ENCODE measurements around the gene NXNL1. TPM values are rescaled to one million over a fixed set of nuclear protein-coding genes. Genes with fewer than 3 reads are reported as not detected.

NXNL1 gene
- total and polyA plus RNA-seq, 8 donors: 0.28 TPM; not detected in 7

GRCh38 chr19:17435218-17435617 is 25.5 kb downstream of the NXNL1 start:
- no peak for TF ChIP-seq CTCF (IDR thresholded peaks at IDR 0.05)
- H3K27ac ChIP-seq: no peak overlapping the region
- intact Hi-C loops (cut with DNase I): no loop called here
- H3K4me3 ChIP-seq: no peak overlapping the region
- DNase-seq: peak in 1 of 4 donors; percentile 39
- no peak for ATAC-seq
- no peaks in the 10 kb centered on the region for H3K27me3 ChIP-seq
- no peaks in the 10 kb centered on the region for H3K36me3 ChIP-seq
- no peaks in the 10 kb centered on the region for H3K4me1 ChIP-seq
- H3K9me3 ChIP-seq: no peaks in the 10 kb centered on the region

DNA sequence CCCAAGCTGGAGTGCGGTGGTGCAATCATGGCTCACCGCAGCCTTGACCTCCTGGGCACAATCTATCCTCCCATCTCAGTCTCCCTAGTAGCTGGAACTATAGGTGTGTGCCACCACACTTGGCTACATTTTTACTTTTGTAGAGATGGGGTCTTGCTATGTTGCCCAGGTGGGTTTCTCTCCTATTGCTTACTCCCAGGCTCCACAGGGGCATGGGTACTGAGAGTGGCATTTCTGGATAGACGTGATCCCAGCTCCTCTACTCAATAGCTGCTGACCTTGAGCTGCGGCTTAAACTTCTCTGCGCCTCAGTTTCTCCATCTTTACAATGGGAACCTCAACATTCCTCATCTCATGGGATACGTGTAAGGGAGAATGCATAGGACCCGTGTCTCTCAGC is 29.3 kb downstream of the NXNL1 start:
- no peaks in the 10 kb centered on the region for H3K9me3 ChIP-seq
- no peaks in the 10 kb centered on the region for H3K4me1 ChIP-seq
- TF ChIP-seq CTCF (IDR thresholded peaks at IDR 0.05): no peak
- no peak overlapping the region for H3K4me3 ChIP-seq
- H3K27me3 ChIP-seq: no peaks in the 10 kb centered on the region
- no peak for ATAC-seq
- H3K36me3 ChIP-seq: no peaks in the 10 kb centered on the region
- no peak overlapping the region for H3K27ac ChIP-seq
- DNase-seq: no peak
- intact Hi-C loops (cut with DNase I): no loop called here

DNA sequence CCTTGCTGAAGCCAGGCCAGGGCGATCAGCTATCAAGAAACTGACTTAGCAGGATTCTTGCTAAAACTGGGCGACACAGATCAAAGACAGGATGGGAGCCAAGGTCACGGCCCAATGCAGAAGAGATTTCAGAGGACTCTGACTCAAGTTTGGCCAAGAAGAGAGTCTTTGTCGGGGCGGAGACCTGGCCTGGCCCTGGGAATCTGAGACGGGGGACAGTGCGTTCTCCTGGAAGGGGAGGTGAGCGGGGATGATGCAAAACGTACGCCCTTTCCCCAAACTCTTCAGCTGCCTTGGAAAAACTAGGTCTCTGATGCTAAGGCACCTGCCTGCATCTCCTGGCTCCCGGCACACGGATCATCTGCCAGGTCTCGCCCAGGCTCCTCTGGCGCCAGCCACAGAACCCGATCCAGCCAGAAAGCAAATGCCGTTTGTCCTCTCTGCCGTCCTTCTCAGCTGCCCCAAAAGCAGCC is 31.0 kb downstream of the NXNL1 start:
- DNase-seq (peak in 1 of 4 donors; percentile 37), ATAC-seq (no peak)

GRCh38 chr19:17424743-17425365 is 35.9 kb downstream of the NXNL1 start:
- H3K9me3 ChIP-seq: no peaks in the 10 kb centered on the region
- H3K4me3 ChIP-seq: no peak overlapping the region
- no peaks in the 10 kb centered on the region for H3K27me3 ChIP-seq
- peaks cover 0 to 6% of the 10 kb centered on the region in 2 donors for H3K4me1 ChIP-seq
- no peak overlapping the region for H3K27ac ChIP-seq
- peak in 2 of 4 donors; percentile 63 to 68 for DNase-seq
- peaks cover 0 to 10% of the 10 kb centered on the region in 2 donors for H3K36me3 ChIP-seq
- intact Hi-C loops (cut with DNase I): no loop called here
- peak; percentile 27 for ATAC-seq
- TF ChIP-seq CTCF (IDR thresholded peaks at IDR 0.05): no peak

More for the DNA sequence above, 31.0 kb downstream of the NXNL1 start:
- Histone ChIP-seq H3K9me3 (no peaks in the 10 kb centered on the region), H3K36me3 (no peaks in the 10 kb centered on the region), H3K4me1 (no peaks in the 10 kb centered on the region), H3K4me3 (no peak overlapping the region), H3K27ac (no peak overlapping the region), H3K27me3 (no peaks in the 10 kb centered on the region)
- intact Hi-C loops (cut with DNase I): no loop called here
- TF ChIP-seq CTCF (IDR thresholded peaks at IDR 0.05): no peak

DNA sequence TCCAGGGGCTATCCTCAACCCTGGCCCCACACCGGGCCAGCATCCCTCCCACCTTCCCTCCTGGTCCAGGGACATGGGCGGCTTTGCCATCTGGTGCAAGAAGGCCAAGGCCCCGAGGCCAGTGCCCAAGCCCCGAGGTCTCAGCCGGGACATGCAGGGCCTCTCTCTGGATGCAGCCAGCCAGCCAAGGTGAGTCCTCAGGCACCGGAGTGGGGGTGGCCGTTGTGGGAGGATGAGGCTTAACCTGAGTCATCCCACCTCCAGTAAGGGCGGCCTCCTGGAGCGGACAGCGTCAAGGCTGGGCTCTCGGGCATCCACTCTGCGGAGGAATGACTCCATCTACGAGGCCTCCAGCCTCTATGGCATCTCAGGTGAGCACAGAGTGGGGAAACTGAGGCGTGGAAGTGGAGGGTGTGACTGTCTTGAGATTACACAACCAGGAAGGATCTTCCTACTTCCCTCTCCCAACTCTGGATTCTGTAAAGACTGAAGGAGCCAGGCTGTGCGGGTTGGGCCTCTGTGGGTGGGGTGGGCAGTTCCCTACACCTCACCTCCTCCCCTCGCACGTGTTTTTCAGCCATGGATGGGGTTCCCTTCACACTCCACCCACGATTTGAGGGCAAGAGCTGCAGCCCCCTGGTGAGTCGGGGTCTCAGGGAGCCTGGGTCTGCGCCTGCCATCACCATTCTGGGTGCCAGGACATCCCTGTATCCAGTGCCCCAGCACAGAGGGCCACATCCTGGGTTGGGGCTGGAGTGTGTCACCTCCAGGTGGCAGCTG is 37.1 kb downstream of the NXNL1 start:
- intact Hi-C loops (cut with DNase I): no loop called here
- Histone ChIP-seq H3K4me1 (peaks cover 5 to 13% of the 10 kb centered on the region in 2 donors), H3K9me3 (no peaks in the 10 kb centered on the region), H3K36me3 (peaks cover 0 to 10% of the 10 kb centered on the region in 2 donors), H3K27ac (no peak overlapping the region), H3K27me3 (no peaks in the 10 kb centered on the region), H3K4me3 (no peak overlapping the region)
- TF ChIP-seq CTCF (IDR thresholded peaks at IDR 0.05): no peak
- ATAC-seq (no peak), DNase-seq (peak in 1 of 4 donors; percentile 78)

Measured in left lung (tissue), 10 donors.